Measurements from ENCODE around the gene YRDC.

Gene YRDC

DNA sequence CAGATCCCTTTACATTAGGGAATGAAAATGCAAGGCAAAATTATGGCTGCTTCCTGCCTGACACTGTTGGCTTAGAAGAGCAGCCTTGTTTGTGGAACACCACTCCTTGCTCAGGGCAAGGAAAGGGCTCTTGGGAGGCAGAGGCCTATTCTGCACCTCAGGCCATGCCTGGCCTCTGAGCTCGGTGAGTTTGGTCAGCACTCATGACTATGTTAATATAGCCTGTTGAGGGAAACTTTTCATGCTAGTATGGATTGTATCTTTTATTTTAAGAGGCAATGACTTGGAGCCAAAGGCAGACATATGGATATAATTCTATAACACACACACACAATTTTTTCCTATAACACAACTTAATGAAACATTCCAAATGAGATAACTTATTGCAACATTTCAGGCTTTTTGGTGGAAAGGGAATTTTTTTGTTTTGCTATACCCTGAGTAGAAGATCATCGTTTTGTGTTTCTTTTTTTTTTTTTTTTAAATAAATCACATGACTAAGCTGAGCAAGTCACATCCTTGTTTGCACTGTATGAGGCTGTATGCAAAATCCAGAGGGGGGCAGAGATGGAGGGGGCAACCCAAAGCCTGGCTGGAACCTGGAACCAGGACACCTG is 5.6 kb upstream of the YRDC start:
- DNase-seq: no peak
- no peak overlapping the region for H3K27ac ChIP-seq (ENCODE audit: low read length)
- peaks cover 7% of the 10 kb centered on the region for H3K79me2 ChIP-seq (ENCODE audit: low read length)
- H3F3A ChIP-seq (ENCODE audit: insufficient read depth, low read length): peaks cover 15% of the 10 kb centered on the region
- no peaks in the 10 kb centered on the region for H3K9me2 ChIP-seq (replicated peaks; ENCODE audit: insufficient read depth, low read length)
- H2AFZ ChIP-seq (ENCODE audit: low read length): no peak overlapping the region
- no peaks in the 10 kb centered on the region for H3K36me3 ChIP-seq (replicated peaks; ENCODE audit: insufficient read depth, low read length)
- no peak overlapping the region for H3K4me2 ChIP-seq (ENCODE audit: low read depth, low read length)
- no peaks in the 10 kb centered on the region for H4K20me1 ChIP-seq (ENCODE audit: insufficient read depth, low read length)
- TF ChIP-seq EZH2phosphoT487 (IDR thresholded peaks at IDR 0.05; ENCODE audit: low read length): no peak
- no peaks in the 10 kb centered on the region for H3K9me3 ChIP-seq (replicated peaks; ENCODE audit: insufficient read depth, low read length)
- H3K4me3 ChIP-seq (ENCODE audit: low read length): no peak overlapping the region
- H3K9ac ChIP-seq (ENCODE audit: low read length): no peak overlapping the region
- no peaks in the 10 kb centered on the region for H3K27me3 ChIP-seq (replicated peaks; ENCODE audit: insufficient read depth, low read length)
- peaks cover 7% of the 10 kb centered on the region; the same call in 1 of the 2 replicates for H3K4me1 ChIP-seq (ENCODE audit: low read length)

DNA sequence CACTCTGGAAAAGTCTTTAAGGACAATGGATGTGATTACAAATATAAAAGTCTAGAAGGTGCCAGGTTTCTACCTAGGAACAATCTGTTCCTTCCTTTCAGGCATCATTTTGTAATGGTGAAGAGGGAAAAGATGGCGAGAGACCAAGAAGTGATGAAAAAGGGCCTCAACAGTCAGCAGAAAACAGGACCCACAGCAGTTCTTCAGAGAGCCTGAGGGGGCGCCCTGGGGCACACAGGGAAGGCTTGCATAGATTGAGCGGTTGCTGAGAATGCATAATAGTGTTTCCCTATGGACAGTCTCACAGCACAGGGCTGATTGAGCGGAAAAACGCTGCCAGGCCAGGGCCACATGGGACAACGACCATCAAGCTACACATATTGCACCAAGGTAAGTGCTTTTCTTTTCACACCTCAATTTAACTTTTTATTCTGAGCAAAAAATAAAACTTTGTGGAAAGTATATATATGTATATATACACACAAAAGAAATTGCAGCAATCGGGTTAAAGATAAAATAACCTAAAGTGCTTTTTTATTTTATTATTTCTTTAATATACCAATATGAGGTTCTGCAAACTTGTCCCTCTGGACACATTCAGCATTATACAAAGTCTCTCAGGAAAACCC is 3.1 kb upstream of the YRDC start:
- TF ChIP-seq, protein P1, sequence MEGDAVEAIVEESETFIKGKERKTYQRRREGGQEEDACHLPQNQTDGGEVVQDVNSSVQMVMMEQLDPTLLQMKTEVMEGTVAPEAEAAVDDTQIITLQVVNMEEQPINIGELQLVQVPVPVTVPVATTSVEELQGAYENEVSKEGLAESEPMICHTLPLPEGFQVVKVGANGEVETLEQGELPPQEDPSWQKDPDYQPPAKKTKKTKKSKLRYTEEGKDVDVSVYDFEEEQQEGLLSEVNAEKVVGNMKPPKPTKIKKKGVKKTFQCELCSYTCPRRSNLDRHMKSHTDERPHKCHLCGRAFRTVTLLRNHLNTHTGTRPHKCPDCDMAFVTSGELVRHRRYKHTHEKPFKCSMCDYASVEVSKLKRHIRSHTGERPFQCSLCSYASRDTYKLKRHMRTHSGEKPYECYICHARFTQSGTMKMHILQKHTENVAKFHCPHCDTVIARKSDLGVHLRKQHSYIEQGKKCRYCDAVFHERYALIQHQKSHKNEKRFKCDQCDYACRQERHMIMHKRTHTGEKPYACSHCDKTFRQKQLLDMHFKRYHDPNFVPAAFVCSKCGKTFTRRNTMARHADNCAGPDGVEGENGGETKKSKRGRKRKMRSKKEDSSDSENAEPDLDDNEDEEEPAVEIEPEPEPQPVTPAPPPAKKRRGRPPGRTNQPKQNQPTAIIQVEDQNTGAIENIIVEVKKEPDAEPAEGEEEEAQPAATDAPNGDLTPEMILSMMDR (IDR thresholded peaks at IDR 0.05; ENCODE audit: low read length): peak; percentile 89
- no peak for TF ChIP-seq EZH2phosphoT487 (IDR thresholded peaks at IDR 0.05; ENCODE audit: low read length)
- peak; percentile 70 for DNase-seq
- no peaks in the 10 kb centered on the region for H3K36me3 ChIP-seq (replicated peaks; ENCODE audit: insufficient read depth, low read length)
- H3K9me3 ChIP-seq (replicated peaks; ENCODE audit: insufficient read depth, low read length): no peaks in the 10 kb centered on the region
- H2AFZ ChIP-seq (ENCODE audit: low read length): no peak overlapping the region
- no peak overlapping the region for H3K27ac ChIP-seq (ENCODE audit: low read length)
- peaks cover 14% of the 10 kb centered on the region; the same call in 1 of the 2 replicates for H3K4me1 ChIP-seq (ENCODE audit: low read length)
- no peak overlapping the region for H3K4me3 ChIP-seq (ENCODE audit: low read length)
- H4K20me1 ChIP-seq (ENCODE audit: insufficient read depth, low read length): 0 out of 2 replicates have a peak, but pooled peaks cover 6% of the 10 kb centered on the region
- H3K9ac ChIP-seq (ENCODE audit: low read length): no peak overlapping the region
- H3F3A ChIP-seq (ENCODE audit: insufficient read depth, low read length): peaks cover 22% of the 10 kb centered on the region
- H3K4me2 ChIP-seq (ENCODE audit: low read depth, low read length): no peak overlapping the region
- peaks cover 28% of the 10 kb centered on the region for H3K79me2 ChIP-seq (ENCODE audit: low read length)
- H3K27me3 ChIP-seq (replicated peaks; ENCODE audit: insufficient read depth, low read length): no peaks in the 10 kb centered on the region
- no peaks in the 10 kb centered on the region for H3K9me2 ChIP-seq (replicated peaks; ENCODE audit: insufficient read depth, low read length)

DNA sequence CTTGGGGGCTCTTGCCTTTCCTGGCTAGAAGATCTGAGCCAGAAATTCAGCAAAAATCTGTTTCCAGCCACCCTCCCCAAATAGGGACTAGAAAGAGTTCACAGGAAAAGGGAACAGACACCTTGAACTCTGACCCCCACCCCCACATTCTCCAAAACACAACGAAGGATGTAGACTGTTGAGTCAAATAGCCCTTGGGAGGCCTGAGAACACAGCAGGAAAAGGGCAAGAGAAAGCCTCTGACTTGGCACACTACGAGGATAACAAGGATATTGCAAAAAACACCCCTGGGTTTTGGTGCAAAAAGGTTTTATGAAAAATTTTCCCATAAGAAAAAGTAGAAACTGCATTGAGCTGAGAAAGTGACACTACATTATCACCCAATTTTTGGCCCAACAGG is 1.9 kb upstream of the YRDC start:
- no peak for TF ChIP-seq EZH2phosphoT487 (IDR thresholded peaks at IDR 0.05; ENCODE audit: low read length)
- TF ChIP-seq EZH2 (optimal IDR thresholded peaks at IDR 0.05; ENCODE audit: low read depth, low read length): no peak
- TF ChIP-seq, protein P1 (IDR thresholded peaks at IDR 0.05; ENCODE audit: low read length): no peak
- peaks cover 22% of the 10 kb centered on the region for H3F3A ChIP-seq (ENCODE audit: insufficient read depth, low read length)
- H3K4me3 ChIP-seq (ENCODE audit: low read length): no peak overlapping the region
- H3K9ac ChIP-seq (ENCODE audit: low read length): no peak overlapping the region
- H3K4me1 ChIP-seq (ENCODE audit: low read length): peaks cover 14% of the 10 kb centered on the region; the same call in 1 of the 2 replicates
- no peak overlapping the region for H3K4me2 ChIP-seq (ENCODE audit: low read depth, low read length)
- no peak overlapping the region for H3K27ac ChIP-seq (ENCODE audit: low read length)
- 0 out of 2 replicates have a peak, but pooled peaks cover 8% of the 10 kb centered on the region for H3K36me3 ChIP-seq (replicated peaks; ENCODE audit: insufficient read depth, low read length)
- H3K79me2 ChIP-seq (ENCODE audit: low read length): peaks cover 39% of the 10 kb centered on the region
- 0 out of 2 replicates have a peak, but pooled peaks cover 6% of the 10 kb centered on the region for H4K20me1 ChIP-seq (ENCODE audit: insufficient read depth, low read length)
- H3K27me3 ChIP-seq (replicated peaks; ENCODE audit: insufficient read depth, low read length): no peaks in the 10 kb centered on the region
- H2AFZ ChIP-seq (ENCODE audit: low read length): no peak overlapping the region
- no peaks in the 10 kb centered on the region for H3K9me2 ChIP-seq (replicated peaks; ENCODE audit: insufficient read depth, low read length)
- no peaks in the 10 kb centered on the region for H3K9me3 ChIP-seq (replicated peaks; ENCODE audit: insufficient read depth, low read length)
- DNase-seq: no peak
